Measurements from ENCODE around the gene TAGLN. TPM values are rescaled to one million over a fixed set of nuclear protein-coding genes. Genes with fewer than 3 reads are reported as not detected.
"Not testable (repeated sequence)": the region's sequence is repeated elsewhere in the genome, so short reads cannot be mapped to it uniquely, and the experiment has no call there.

TAGLN gene
- polyA plus RNA-seq, 1 experiment, result 3,100 TPM

- no peak for DNase-seq (ENCODE audit: low read depth, low spot score)
These were observed 19.1 kb upstream of the TAGLN start for GRCh38 chr11:117180020-117180419.

GRCh38 chr11:117180661-117181585 is 18.2 kb upstream of the TAGLN start:
- no peaks in the 10 kb centered on the region for H3K27me3 ChIP-seq (ENCODE audit: control insufficient read depth, insufficient read depth, low read length)
- H3K4me3 ChIP-seq (ENCODE audit: low read depth, low read length), result no peak overlapping the region
- no peak overlapping the region for H3K27ac ChIP-seq (ENCODE audit: low read depth, low read length)
- TF ChIP-seq CTCF (IDR thresholded peaks at IDR 0.05; ENCODE audit: low read depth, low read length), result peak; percentile 64
- ChIA-PET POLR2A (interaction anchor here (0.6 to 1.3 kb wide), 5 partner anchors 11 to 41 kb away, joined by 4 to 10 read pairs (median 6); no protein-coding TSS in a partner anchor), CTCF (interaction anchor here (0.6 to 6.5 kb wide), 18 partner anchors 9 to 438 kb away, joined by 3 to 70 read pairs (median 4); partner anchors contain the start of genes APOA5 and CEP164)
- H3K9me3 ChIP-seq (ENCODE audit: control insufficient read depth, insufficient read depth, low read length), result no peaks in the 10 kb centered on the region; the same call in 1 of the 2 replicates
- no peak for DNase-seq (ENCODE audit: low read depth, low spot score)

More at GRCh38 chr11:117180020-117180419, 19.1 kb upstream of the TAGLN start:
- Histone ChIP-seq H3K27me3 (ENCODE audit: control insufficient read depth, insufficient read depth, low read length) (no peaks in the 10 kb centered on the region), H3K4me3 (ENCODE audit: low read depth, low read length) (peak overlapping the region; percentile 76), H3K9me3 (ENCODE audit: control insufficient read depth, insufficient read depth, low read length) (no peaks in the 10 kb centered on the region; the same call in 1 of the 2 replicates), H3K27ac (ENCODE audit: low read depth, low read length) (no peak overlapping the region)
- ChIA-PET CTCF (interaction anchor here (0.6 to 6.5 kb wide), 12 partner anchors 10 to 437 kb away, joined by 3 to 70 read pairs (median 6); partner anchors contain the start of gene APOA5), POLR2A (interaction anchor here (0.7 to 2.7 kb wide), 5 partner anchors 10 to 52 kb away, joined by 3 to 20 read pairs (median 12); partner anchors contain the start of genes PAFAH1B2, PCSK7 and RNF214)
- TF ChIP-seq CTCF (IDR thresholded peaks at IDR 0.05; ENCODE audit: low read depth, low read length), result no peak

DNA sequence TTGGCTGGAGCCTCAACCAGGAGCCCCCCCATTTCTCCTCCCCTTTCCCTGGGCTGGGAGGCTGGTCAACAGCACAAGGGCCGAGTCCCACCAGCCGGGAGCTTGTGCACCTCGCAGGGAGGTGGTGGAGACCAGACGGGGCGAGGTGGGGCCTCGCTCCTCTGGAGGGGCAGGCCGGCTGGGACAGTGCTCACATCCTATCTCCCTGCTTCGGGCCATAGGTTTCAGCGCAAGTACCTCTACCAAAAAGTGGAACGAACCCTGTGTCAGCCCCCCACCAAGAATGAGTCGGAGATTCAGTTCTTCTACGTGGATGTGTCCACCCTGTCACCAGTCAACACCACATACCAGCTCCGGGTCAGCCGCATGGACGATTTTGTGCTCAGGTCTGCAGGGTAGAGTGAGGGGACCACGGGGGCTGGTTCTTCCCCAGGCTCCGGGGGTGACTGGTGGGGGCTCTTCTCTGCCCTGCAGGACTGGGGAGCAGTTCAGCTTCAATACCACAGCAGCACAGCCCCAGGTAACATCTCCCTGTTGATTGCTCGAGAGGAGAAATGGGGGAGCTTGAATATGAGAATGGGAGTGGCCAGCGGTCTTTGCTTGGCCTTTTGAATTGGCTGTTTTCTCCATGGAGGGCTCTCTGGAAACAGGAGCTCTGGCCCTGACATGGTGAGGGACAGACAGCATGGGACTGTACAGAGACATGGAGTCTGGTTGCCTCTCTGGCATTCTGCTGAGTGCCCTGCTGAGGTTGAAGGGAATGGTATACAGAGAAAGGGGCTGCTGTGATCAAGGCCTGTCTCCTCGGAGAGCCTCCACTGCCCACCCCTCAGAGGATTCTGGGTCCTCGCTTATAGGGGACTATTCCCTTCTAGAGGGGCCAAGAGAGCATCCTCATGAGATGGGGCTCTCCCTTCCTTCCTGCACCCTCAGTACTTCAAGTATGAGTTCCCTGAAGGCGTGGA is 17.3 kb upstream of the TAGLN start:
- Histone ChIP-seq H3K9me3 (ENCODE audit: control insufficient read depth, insufficient read depth, low read length) (no peaks in the 10 kb centered on the region; the same call in 1 of the 2 replicates), H3K27ac (ENCODE audit: low read depth, low read length) (no peak overlapping the region), H3K4me3 (ENCODE audit: low read depth, low read length) (no peak overlapping the region), H3K27me3 (ENCODE audit: control insufficient read depth, insufficient read depth, low read length) (no peaks in the 10 kb centered on the region)
- ChIA-PET CTCF (interaction anchor here (0.6 to 6.5 kb wide), 11 partner anchors 9 to 145 kb away, joined by 3 to 70 read pairs (median 6); partner anchors contain the start of gene CEP164), POLR2A (interaction anchor here (0.6 to 1.3 kb wide), 4 partner anchors 12 to 40 kb away, joined by 3 to 6 read pairs (median 4); no protein-coding TSS in a partner anchor)
- DNase-seq (ENCODE audit: low read depth, low spot score), result no peak
- no peak for TF ChIP-seq CTCF (IDR thresholded peaks at IDR 0.05; ENCODE audit: low read depth, low read length)

- Histone ChIP-seq H3K9me3 (ENCODE audit: control insufficient read depth, insufficient read depth, low read length) (no peaks in the 10 kb centered on the region; the same call in 1 of the 2 replicates), H3K27me3 (ENCODE audit: control insufficient read depth, insufficient read depth, low read length) (no peaks in the 10 kb centered on the region), H3K27ac (ENCODE audit: low read depth, low read length) (no peak overlapping the region), H3K4me3 (ENCODE audit: low read depth, low read length) (no peak overlapping the region)
- DNase-seq (ENCODE audit: low read depth, low spot score), result no peak
- CTCF ChIA-PET, result interaction anchor here (1.2 to 6.5 kb wide), 4 partner anchors 9 to 73 kb away, joined by 3 to 70 read pairs (median 12); no protein-coding TSS in a partner anchor
- no peak for TF ChIP-seq CTCF (IDR thresholded peaks at IDR 0.05; ENCODE audit: low read depth, low read length)
- POLR2A ChIA-PET, result interaction anchor here (0.6 to 1.3 kb wide), 3 partner anchors 12 to 20 kb away, joined by 3 to 6 read pairs (median 4); no protein-coding TSS in a partner anchor
These were observed 16.6 kb upstream of the TAGLN start for GRCh38 chr11:117182551-117182935.

DNA sequence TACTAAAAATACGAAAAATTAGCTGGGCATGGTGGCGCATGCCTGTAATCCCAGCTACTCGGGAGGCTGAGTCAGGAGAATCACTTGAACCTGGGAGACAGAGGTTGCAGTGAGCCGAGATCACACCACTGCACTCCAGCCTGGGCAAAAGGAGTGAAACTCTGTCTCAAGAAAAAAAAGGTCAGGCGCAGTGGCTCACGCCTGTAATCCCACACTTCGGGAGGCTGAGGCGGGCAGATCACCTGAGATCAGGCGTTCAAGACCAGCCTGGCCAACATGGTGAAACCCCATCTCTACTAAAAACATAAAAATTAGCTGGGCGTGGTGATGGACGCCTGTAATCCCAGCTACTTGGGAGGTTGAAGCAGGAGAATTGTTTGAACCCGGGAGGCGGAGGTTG is 16.0 kb upstream of the TAGLN start:
- ChIA-PET CTCF (interaction anchor here (6.5 kb wide), 1 partner anchor 42 kb away, joined by 70 read pairs; no protein-coding TSS in a partner anchor), POLR2A (interaction anchor here (0.7 kb wide), 1 partner anchor 15 kb away, joined by 3 read pairs; no protein-coding TSS in a partner anchor)
- H3K9me3 ChIP-seq (ENCODE audit: control insufficient read depth, insufficient read depth, low read length); H3K4me3 ChIP-seq (ENCODE audit: low read depth, low read length); H3K27me3 ChIP-seq (ENCODE audit: control insufficient read depth, insufficient read depth, low read length); DNase-seq (ENCODE audit: low read depth, low spot score); H3K27ac ChIP-seq (ENCODE audit: low read depth, low read length): not testable (repeated sequence)
